Fibroblast of lung (primary cell): ENCODE measurements around the gene HRH1. TPM values are rescaled to one million over a fixed set of nuclear protein-coding genes. Genes with fewer than 3 reads are reported as not detected.

Source experiments
- DNase-seq, 2 donors: peaks; one replicate each; pipeline versions ENCODE4 v3.0.0 to v3.0.0-alpha.2; 2010; ENCODE audit warnings: low read depth in 2 of 2
- H2AFZ ChIP-seq: 2 replicates; pipeline ENCODE4 v1.5.1; 2012; ENCODE audit warnings: low read length, control low read depth, inconsistent platforms
- H3K27ac ChIP-seq: 2 replicates; pipeline ENCODE4 v1.5.1; 2011; ENCODE audit warnings: low read length, control low read depth; ENCODE audit not compliant: insufficient read depth
- H3K27me3 ChIP-seq: 2 replicates; pipeline ENCODE4 v1.5.1; 2011; ENCODE audit warnings: mild to moderate bottlenecking, low read length; ENCODE audit not compliant: control insufficient read depth, insufficient read depth
- H3K36me3 ChIP-seq: 2 replicates; pipeline ENCODE4 v1.5.1; 2011; ENCODE audit warnings: low read length; ENCODE audit not compliant: control insufficient read depth, insufficient read depth
- H3K4me1 ChIP-seq: 2 replicates; pipeline ENCODE4 v1.5.1; 2011; ENCODE audit warnings: low read length; ENCODE audit not compliant: control insufficient read depth, insufficient read depth; ENCODE audit errors: extremely low read depth
- H3K4me2 ChIP-seq: 2 replicates; pipeline ENCODE4 v1.5.1; 2011; ENCODE audit warnings: low read length, control low read depth; ENCODE audit not compliant: insufficient read depth; ENCODE audit errors: extremely low read depth
- H3K4me3 ChIP-seq, 4 experiments: fragments of 200-600 bp in 1 of 4; sonication (generic) in 1 of 4; replicated peaks in 1 of 4; 2 replicates each; pipeline ENCODE4 v1.5.1; 2011 to 2016; ENCODE audit warnings: low read length in 4 of 4, low read depth in 3 of 4, mild to moderate bottlenecking in 3 of 4, control low read depth in 2 of 4, inconsistent platforms in 1 of 4, mixed read lengths in 1 of 4; ENCODE audit not compliant: insufficient read depth in 1 of 4; ENCODE audit errors: control extremely low read depth in 1 of 4
- H3K79me2 ChIP-seq: 2 replicates; pipeline ENCODE4 v1.5.1; 2012; ENCODE audit warnings: mild to moderate bottlenecking, low read length, inconsistent platforms; ENCODE audit not compliant: control insufficient read depth, insufficient read depth
- H3K9ac ChIP-seq: 2 replicates; pipeline ENCODE4 v1.5.1; 2011; ENCODE audit warnings: mild to moderate bottlenecking, low read length, control low read depth; ENCODE audit not compliant: insufficient read depth
- H3K9me3 ChIP-seq: 2 replicates; pipeline ENCODE4 v1.5.1; 2012; ENCODE audit warnings: low read depth, low read length; ENCODE audit not compliant: control insufficient read depth, insufficient read depth
- H4K20me1 ChIP-seq: 2 replicates; pipeline ENCODE4 v1.5.1; 2011; ENCODE audit warnings: low read length; ENCODE audit not compliant: control insufficient read depth, insufficient read depth; ENCODE audit errors: extremely low read depth
- EZH2 ChIP-seq: IDR thresholded peaks from 2 replicates; pipeline ENCODE4 v1.5.1; 2012; ENCODE audit warnings: low read length, control low read depth, mild to moderate bottlenecking; ENCODE audit errors: missing control alignments
- polyA plus RNA-seq, 2 donors: library from polyadenylated mRNA; depleted of rRNA in 1 of 2; stranded (reverse) in 1 of 2; unstranded in 1 of 2; fragments of >200 nt; gene quantifications; 2 replicates each; pipeline ENCODE4 v1.2.1, GENCODE V29; 2011 to 2012; ENCODE audit warnings: missing spikeins in 1 of 2
- total RNA-seq: library from RNA; depleted of rRNA; stranded (reverse); fragments of >200 nt; gene quantifications from 2 replicates; pipeline ENCODE4 v1.2.1, GENCODE V29; 2014
- TF ChIP-seq, protein P1 (sequence below), 2 donors: IDR thresholded peaks in 1 of 2; conservative IDR thresholded peaks in 1 of 2; 1 replicate in 1 of 2; 2 replicates in 1 of 2; pipeline ENCODE4 v1.5.1; 2011 to 2012; ENCODE audit warnings: low read length in 2 of 2, control low read depth in 1 of 2, inconsistent platforms in 1 of 2, low read depth in 1 of 2, mild to moderate bottlenecking in 1 of 2

HRH1 gene
- total and polyA plus RNA-seq, 2 donors (not counting 1 experiment from before 2014, with no cell fraction given), result 12.6 to 30.6 TPM

DNA sequence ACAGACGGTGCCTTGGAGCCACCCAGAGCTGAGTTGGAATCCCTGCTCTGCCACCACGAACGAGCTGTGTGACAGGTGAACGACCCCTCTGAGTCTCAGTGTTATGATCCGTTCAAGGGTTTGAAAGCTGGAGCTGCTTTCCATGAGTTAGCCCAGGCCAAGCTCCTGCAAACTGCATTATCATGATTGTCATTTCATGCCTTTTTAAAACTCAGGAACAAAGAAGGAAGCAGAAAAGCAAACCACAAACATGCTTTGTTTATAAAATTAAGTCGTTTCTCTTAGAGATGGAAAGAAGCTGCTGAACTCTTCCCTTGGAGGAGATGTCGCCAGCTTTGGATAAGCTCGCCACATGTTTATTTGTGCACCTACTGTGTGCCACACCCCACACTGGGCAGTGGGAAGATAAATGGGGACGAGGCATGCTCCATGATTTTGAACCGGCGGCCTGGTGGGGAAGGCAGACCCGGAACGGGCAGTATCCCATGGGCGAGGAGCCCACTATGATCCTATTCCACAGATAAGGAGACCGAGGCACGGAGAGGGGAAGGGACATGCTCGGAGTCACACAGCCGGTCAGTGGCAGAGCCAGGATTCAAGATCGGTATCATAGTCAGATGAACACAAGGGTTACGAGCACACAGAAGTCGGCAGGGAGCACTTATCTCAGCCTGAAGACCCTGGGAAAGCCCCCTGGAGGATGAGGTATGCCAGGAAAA is 15.9 kb downstream of the HRH1 start:
- Histone ChIP-seq H4K20me1 (no peaks in the 10 kb centered on the region), H3K79me2 (no peaks in the 10 kb centered on the region), H3K4me1 (peaks cover 14% of the 10 kb centered on the region), H3K27me3 (no peaks in the 10 kb centered on the region), H3K4me2 (no peak overlapping the region), H3K27ac (peak overlapping the region; percentile 17), H2AFZ (no peak overlapping the region), H3K4me3 (no peak overlapping the region), H3K9me3 (no peaks in the 10 kb centered on the region), H3K9ac (no peak overlapping the region), H3K36me3 (no peaks in the 10 kb centered on the region)
- TF ChIP-seq EZH2, result no peak
- TF ChIP-seq, protein P1, sequence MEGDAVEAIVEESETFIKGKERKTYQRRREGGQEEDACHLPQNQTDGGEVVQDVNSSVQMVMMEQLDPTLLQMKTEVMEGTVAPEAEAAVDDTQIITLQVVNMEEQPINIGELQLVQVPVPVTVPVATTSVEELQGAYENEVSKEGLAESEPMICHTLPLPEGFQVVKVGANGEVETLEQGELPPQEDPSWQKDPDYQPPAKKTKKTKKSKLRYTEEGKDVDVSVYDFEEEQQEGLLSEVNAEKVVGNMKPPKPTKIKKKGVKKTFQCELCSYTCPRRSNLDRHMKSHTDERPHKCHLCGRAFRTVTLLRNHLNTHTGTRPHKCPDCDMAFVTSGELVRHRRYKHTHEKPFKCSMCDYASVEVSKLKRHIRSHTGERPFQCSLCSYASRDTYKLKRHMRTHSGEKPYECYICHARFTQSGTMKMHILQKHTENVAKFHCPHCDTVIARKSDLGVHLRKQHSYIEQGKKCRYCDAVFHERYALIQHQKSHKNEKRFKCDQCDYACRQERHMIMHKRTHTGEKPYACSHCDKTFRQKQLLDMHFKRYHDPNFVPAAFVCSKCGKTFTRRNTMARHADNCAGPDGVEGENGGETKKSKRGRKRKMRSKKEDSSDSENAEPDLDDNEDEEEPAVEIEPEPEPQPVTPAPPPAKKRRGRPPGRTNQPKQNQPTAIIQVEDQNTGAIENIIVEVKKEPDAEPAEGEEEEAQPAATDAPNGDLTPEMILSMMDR (conservative IDR thresholded peaks at IDR 0.05 in 1 of 2, IDR thresholded peaks at IDR 0.05 in 1 of 2; ENCODE audit: low read depth in 1 of 2, low read length in 2 of 2), result no peak
- DNase-seq, result peak; percentile 63 to 66

DNA sequence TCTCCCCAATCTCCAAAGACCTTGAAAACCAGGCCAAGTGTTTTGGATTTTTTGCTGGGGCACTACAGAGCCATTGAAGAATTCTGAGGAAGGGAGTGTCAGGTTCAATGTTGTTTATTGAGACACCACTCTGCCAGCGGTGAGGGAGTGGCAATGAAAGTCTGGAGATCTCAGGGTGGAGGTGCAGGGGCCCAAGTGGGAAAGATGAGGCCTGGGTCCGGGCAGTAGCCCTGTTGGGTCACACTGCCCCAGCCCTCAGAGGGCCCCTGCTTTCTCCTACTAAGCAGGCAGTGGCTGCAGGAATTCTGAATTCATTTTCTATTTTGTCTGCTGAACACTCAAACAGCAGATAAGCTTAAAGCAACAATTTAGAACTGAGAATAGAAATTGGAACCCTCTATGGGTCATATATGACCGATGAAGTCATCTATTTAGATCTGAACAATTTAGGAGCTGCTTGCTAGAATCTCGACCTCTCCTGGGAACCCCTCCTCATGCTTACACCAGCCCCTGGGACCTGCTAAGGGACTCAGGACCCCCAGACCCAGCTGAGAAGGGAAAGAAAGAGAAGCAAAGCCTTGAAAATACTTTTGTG is 17.9 kb downstream of the HRH1 start:
- Histone ChIP-seq H4K20me1 (no peaks in the 10 kb centered on the region), H3K27ac (no peak overlapping the region), H2AFZ (no peak overlapping the region), H3K4me3 (no peak overlapping the region), H3K9me3 (no peaks in the 10 kb centered on the region), H3K36me3 (no peaks in the 10 kb centered on the region), H3K27me3 (no peaks in the 10 kb centered on the region), H3K4me2 (peak overlapping the region; percentile 32), H3K9ac (no peak overlapping the region), H3K79me2 (no peaks in the 10 kb centered on the region), H3K4me1 (peaks cover 14% of the 10 kb centered on the region)
- no peak for TF ChIP-seq EZH2
- TF ChIP-seq, protein P1 (conservative IDR thresholded peaks at IDR 0.05 in 1 of 2, IDR thresholded peaks at IDR 0.05 in 1 of 2; ENCODE audit: low read depth in 1 of 2, low read length in 2 of 2), result no peak
- peak; percentile 21 to 60 for DNase-seq

GRCh38 chr3:11173828-11174465 is 19.7 kb downstream of the HRH1 start:
- Histone ChIP-seq H2AFZ (no peak overlapping the region), H3K9me3 (no peaks in the 10 kb centered on the region), H3K79me2 (no peaks in the 10 kb centered on the region), H3K9ac (no peak overlapping the region), H3K4me2 (no peak overlapping the region), H4K20me1 (no peaks in the 10 kb centered on the region), H3K27ac (no peak overlapping the region), H3K27me3 (no peaks in the 10 kb centered on the region), H3K4me1 (peaks cover 14% of the 10 kb centered on the region), H3K4me3 (no peak overlapping the region), H3K36me3 (no peaks in the 10 kb centered on the region)
- DNase-seq, result no peak
- TF ChIP-seq, protein P1 (conservative IDR thresholded peaks at IDR 0.05 in 1 of 2, IDR thresholded peaks at IDR 0.05 in 1 of 2; ENCODE audit: low read depth in 1 of 2, low read length in 2 of 2), result no peak
- TF ChIP-seq EZH2, result no peak
